H1 (cell line): ENCODE measurements around the gene RIPOR1. TPM values are rescaled to one million over a fixed set of nuclear protein-coding genes. Genes with fewer than 3 reads are reported as not detected.

Experiments
- CTCF ChIA-PET: fragments of 300-600 bp; sonication (Branson Sonifier 250); formaldehyde crosslinking; loops from one replicate; lab custom pipeline; 2021; ENCODE audit not compliant: partially characterized antibody; lab: Charles Lee
- POLR2A ChIA-PET: fragments of 300-600 bp; sonication (Branson Sonifier 250); formaldehyde crosslinking; loops from one replicate; lab custom pipeline; 2021; ENCODE audit warnings: inconsistent platforms; ENCODE audit not compliant: partially characterized antibody; lab: Charles Lee
- DNase-seq, 2 experiments: peaks; one replicate each; pipeline versions ENCODE4 v3.0.0 to v3.0.0-alpha.2; 2010 to 2022; ENCODE audit warnings: low spot score in 2 of 2, low read depth in 1 of 2, mixed read lengths in 1 of 2
- FAIRE-seq: peaks from 2 replicates; lab custom pipeline; 2011; peaks lifted over from hg19 to GRCh38; lab: Jason Lieb, UNC
- H2AFZ ChIP-seq: 2 replicates; pipeline ENCODE4 v1.8.1; 2012; ENCODE audit warnings: low read length, inconsistent platforms
- H2AK5ac ChIP-seq: 2 replicates; pipeline ENCODE4 v1.6.1; 2013; ENCODE audit warnings: low read depth, low read length
- H2BK120ac ChIP-seq: replicated peaks from 2 replicates; pipeline ENCODE3; 2013; ENCODE audit warnings: low read depth, low read length, inconsistent platforms
- H2BK12ac ChIP-seq: 2 replicates; pipeline ENCODE4 v1.6.1; 2013; ENCODE audit warnings: low read depth, low read length
- H2BK15ac ChIP-seq: 2 replicates; pipeline ENCODE4 v1.6.1; 2013; ENCODE audit warnings: low read length
- H2BK20ac ChIP-seq: 2 replicates; pipeline ENCODE4 v1.6.1; 2013; ENCODE audit warnings: low read length
- H2BK5ac ChIP-seq: 2 replicates; pipeline ENCODE4 v1.6.1; 2013; ENCODE audit warnings: low read depth, low read length
- H3K14ac ChIP-seq: 2 replicates; pipeline ENCODE4 v1.6.1; 2013; ENCODE audit warnings: inconsistent platforms; ENCODE audit not compliant: insufficient read length
- H3K18ac ChIP-seq: 2 replicates; pipeline ENCODE4 v1.6.1; 2013; ENCODE audit warnings: low read length; ENCODE audit errors: extremely low read depth
- H3K23ac ChIP-seq: 2 replicates; pipeline ENCODE4 v1.6.1; 2013; ENCODE audit warnings: inconsistent platforms; ENCODE audit not compliant: insufficient read length
- H3K23me2 ChIP-seq: 2 replicates; pipeline ENCODE4 v1.6.1; 2013; ENCODE audit warnings: low read depth, low read length
- H3K27ac ChIP-seq: 2 replicates; pipeline ENCODE4 v1.6.1; 2011; ENCODE audit warnings: low read depth, low read length, inconsistent platforms
- H3K27me3 ChIP-seq, 4 experiments: replicated peaks in 1 of 4; 1 replicate in 1 of 4; 2 replicates in 3 of 4; pipeline versions ENCODE4 v1.6.1 to v1.8.1; 2011 to 2013; ENCODE audit warnings: low read length in 3 of 4, mild to moderate bottlenecking in 3 of 4, inconsistent platforms in 2 of 4, mixed read lengths in 2 of 4, moderate library complexity in 1 of 4; ENCODE audit not compliant: control insufficient read depth in 3 of 4, insufficient read depth in 3 of 4; ENCODE audit errors: extremely low read depth in 1 of 4
- H3K36me3 ChIP-seq, 4 experiments: 2 replicates each; pipeline versions ENCODE4 v1.6.1 to v1.8.1; 2011 to 2013; ENCODE audit warnings: mild to moderate bottlenecking in 4 of 4, low read length in 3 of 4, moderate library complexity in 2 of 4, control low read depth in 1 of 4, inconsistent platforms in 1 of 4; ENCODE audit not compliant: insufficient read depth in 4 of 4, control insufficient read depth in 2 of 4
- H3K4ac ChIP-seq: replicated peaks from 2 replicates; pipeline ENCODE3; 2013; ENCODE audit warnings: low read length, low read depth, mixed read lengths, inconsistent platforms; ENCODE audit not compliant: insufficient read length
- H3K4me1 ChIP-seq, 4 experiments: replicated peaks in 1 of 4; 1 replicate in 1 of 4; 2 replicates in 3 of 4; pipeline versions ENCODE4 v1.6.1 to v1.8.1; 2011 to 2013; ENCODE audit warnings: low read length in 3 of 4, inconsistent platforms in 2 of 4, mixed read lengths in 1 of 4; ENCODE audit not compliant: insufficient read depth in 4 of 4, control insufficient read depth in 3 of 4
- H3K4me2 ChIP-seq, 2 experiments: 2 replicates each; pipeline versions ENCODE4 v1.6.1 to v1.8.1; 2011 to 2013; ENCODE audit warnings: low read depth in 2 of 2, low read length in 2 of 2, control low read depth in 1 of 2, inconsistent platforms in 1 of 2, mild to moderate bottlenecking in 1 of 2; ENCODE audit not compliant: insufficient read depth in 1 of 2
- H3K4me3 ChIP-seq, 4 experiments: fragments of 200-600, 300-600 bp in 1 of 4; sonication (generic), shearing (Covaris generic), sonication (Bioruptor Twin) in 1 of 4; 2 replicates each; pipeline versions ENCODE4 v1.5.1 to v1.8.1; 2011 to 2016; ENCODE audit warnings: low read length in 4 of 4, low read depth in 3 of 4, control low read depth in 2 of 4, inconsistent platforms in 2 of 4, mild to moderate bottlenecking in 2 of 4, mixed read lengths in 1 of 4, moderate library complexity in 1 of 4; ENCODE audit not compliant: insufficient read depth in 2 of 4; ENCODE audit errors: extremely low read depth in 1 of 4
- H3K56ac ChIP-seq: replicated peaks from 2 replicates; pipeline ENCODE3; 2013; ENCODE audit warnings: low read depth, mild to moderate bottlenecking, mixed read lengths, low read length, inconsistent platforms; ENCODE audit not compliant: insufficient read length
- H3K79me1 ChIP-seq: 2 replicates; pipeline ENCODE4 v1.6.1; 2013; ENCODE audit warnings: low read depth, low read length, control low read depth
- H3K79me2 ChIP-seq, 2 experiments: 2 replicates each; pipeline versions ENCODE4 v1.6.1 to v1.8.1; 2012 to 2013; ENCODE audit warnings: low read length in 2 of 2, mild to moderate bottlenecking in 2 of 2, inconsistent platforms in 1 of 2; ENCODE audit not compliant: insufficient read depth in 2 of 2, control insufficient read depth in 1 of 2
- H3K9ac ChIP-seq, 4 experiments: replicated peaks in 1 of 4; 1 replicate in 1 of 4; 2 replicates in 3 of 4; pipeline versions ENCODE4 v1.6.1 to v1.8.1; 2011 to 2013; ENCODE audit warnings: low read depth in 3 of 4, low read length in 3 of 4, control low read depth in 2 of 4, mild to moderate bottlenecking in 2 of 4, moderate library complexity in 2 of 4, inconsistent platforms in 1 of 4; ENCODE audit errors: extremely low read depth in 1 of 4
- H3K9me3 ChIP-seq, 2 experiments: 2 replicates each; pipeline versions ENCODE4 v1.6.1 to v1.8.1; 2012 to 2013; ENCODE audit warnings: mild to moderate bottlenecking in 2 of 2, moderate library complexity in 2 of 2, control low read depth in 1 of 2, inconsistent platforms in 1 of 2, low read depth in 1 of 2, low read length in 1 of 2, mixed read lengths in 1 of 2; ENCODE audit not compliant: insufficient read depth in 2 of 2
- H4K20me1 ChIP-seq, 2 experiments: replicated peaks in 1 of 2; 2 replicates each; pipeline versions ENCODE3 to v1.8.1; 2011 to 2013; ENCODE audit warnings: inconsistent platforms in 2 of 2, low read length in 2 of 2, mild to moderate bottlenecking in 1 of 2; ENCODE audit not compliant: insufficient read depth in 2 of 2, control insufficient read depth in 1 of 2
- H4K5ac ChIP-seq: 2 replicates; pipeline ENCODE4 v1.6.1; 2013; ENCODE audit warnings: low read length, low read depth, mixed read lengths, inconsistent platforms; ENCODE audit not compliant: insufficient read length
- H4K8ac ChIP-seq: 2 replicates; pipeline ENCODE4 v1.8.0; 2013; ENCODE audit warnings: mild to moderate bottlenecking, moderate library complexity, low read length, inconsistent platforms; ENCODE audit not compliant: insufficient read depth; ENCODE audit errors: extremely low read depth
- H4K91ac ChIP-seq: replicated peaks from 2 replicates; pipeline ENCODE3; 2013; ENCODE audit warnings: low read length, mixed read lengths, inconsistent platforms; ENCODE audit not compliant: insufficient read length
- CBX8 ChIP-seq: fragments of 300-800, 300-1000 bp; sonication (generic); IDR thresholded peaks from 2 replicates; pipeline ENCODE4 v1.7.1; 2016; ENCODE audit warnings: low read depth, low read length, borderline replicate concordance
- CHD1 ChIP-seq: IDR thresholded peaks from 2 replicates; pipeline ENCODE4 v1.6.1; 2012; ENCODE audit warnings: low read depth, low read length, improper control_type of control experiment
- CTCF ChIP-seq, 3 experiments: IDR thresholded peaks; 1 replicate in 2 of 3; 2 replicates in 1 of 3; pipeline versions ENCODE4 v1.5.1 to v1.6.1; 2011; ENCODE audit warnings: low read length in 3 of 3, mild to moderate bottlenecking in 3 of 3, inconsistent platforms in 2 of 3, low read depth in 1 of 3, moderate library complexity in 1 of 3; ENCODE audit not compliant: insufficient read depth in 1 of 3; ENCODE audit errors: control extremely low read depth in 1 of 3
- E2F6 ChIP-seq: IDR thresholded peaks from 2 replicates; pipeline ENCODE4 v1.6.1; 2012; ENCODE audit warnings: inconsistent platforms
- KDM5A ChIP-seq: fragments of 200-600 bp; IDR thresholded peaks from 2 replicates; pipeline ENCODE4 v1.7.1; 2012; ENCODE audit warnings: mild to moderate bottlenecking, low read length, inconsistent platforms, mixed read lengths
- POLR2A ChIP-seq, 2 experiments: IDR thresholded peaks; 1 replicate in 1 of 2; 2 replicates in 1 of 2; pipeline ENCODE4 v1.6.1; 2011; ENCODE audit warnings: low read depth in 2 of 2, low read length in 2 of 2, mild to moderate bottlenecking in 2 of 2; ENCODE audit errors: control extremely low read depth in 1 of 2
- POU5F1 ChIP-seq: IDR thresholded peaks from 2 replicates; pipeline ENCODE4 v1.6.1; 2011; ENCODE audit warnings: low read depth, mild to moderate bottlenecking, low read length, moderate library complexity
- RXRA ChIP-seq: IDR thresholded peaks from 2 replicates; pipeline ENCODE4 v1.6.1; 2011; ENCODE audit warnings: low read depth, mild to moderate bottlenecking, low read length, moderate library complexity; ENCODE audit not compliant: insufficient read depth
- SIX5 ChIP-seq: IDR thresholded peaks from 2 replicates; pipeline ENCODE4 v1.6.1; 2011; ENCODE audit warnings: mild to moderate bottlenecking, low read depth, low read length
- TAF7 ChIP-seq: optimal IDR thresholded peaks from 2 replicates; pipeline ENCODE3; 2011; ENCODE audit warnings: low read depth, mild to moderate bottlenecking, inconsistent platforms, low read length, moderate library complexity, borderline replicate concordance
- TBP ChIP-seq: IDR thresholded peaks from 2 replicates; pipeline ENCODE4 v1.6.1; 2011; ENCODE audit warnings: low read depth, low read length, improper control_type of control experiment
- TCF12 ChIP-seq: IDR thresholded peaks from 2 replicates; pipeline ENCODE4 v1.6.1; 2011; ENCODE audit warnings: low read depth, mild to moderate bottlenecking, low read length
- polyA plus RNA-seq, 7 experiments: library from polyadenylated mRNA; depleted of rRNA in 3 of 7; stranded (reverse) in 5 of 7; unstranded in 2 of 7; fragments of >200 nt in 5 of 7; fragments of 200-250 nt in 2 of 7; gene quantifications; 1 replicate in 5 of 7; 2 replicates in 1 of 7; 4 replicates in 1 of 7; pipeline versions ENCODE4 v1.2.1 to v1.2.3, GENCODE V29; 2011 to 2013; ENCODE audit warnings: missing spikeins in 2 of 7, mixed read lengths in 2 of 7
- total RNA-seq: library from RNA; stranded (reverse); fragmentation: NEBNext Ultra II Directional; extraction: Animal tissue kit (Norgen Biotek cat#: 25700); gene quantifications from 2 replicates; pipeline ENCODE4 v1.2.1, GENCODE V29; 2021

RIPOR1 gene
- total and polyA plus RNA-seq, 2 of the 8 experiments (the other 6 are each of a cell fraction or from before 2014, with no cell fraction given): 2.7 to 10.1 TPM

- no peak overlapping the region for H4K8ac ChIP-seq
- H3K4me2 ChIP-seq: no peak overlapping the region
- no peak for TF ChIP-seq CTCF (IDR thresholded peaks at IDR 0.05; ENCODE audit: control extremely low read depth in 1 of 3, insufficient read depth in 1 of 3, low read depth in 1 of 3, low read length in 3 of 3)
- no peak for TF ChIP-seq POLR2A (IDR thresholded peaks at IDR 0.05; ENCODE audit: control extremely low read depth in 1 of 2, low read depth in 2 of 2, low read length in 2 of 2)
- TF ChIP-seq RXRA: no peak
- no peak for TF ChIP-seq POU5F1
- TF ChIP-seq CHD1: no peak
- no peak for TF ChIP-seq KDM5A
- no peak for TF ChIP-seq E2F6
- TF ChIP-seq TBP: no peak
- TF ChIP-seq TCF12: no peak
- TF ChIP-seq CBX8: no peak
- TF ChIP-seq SIX5: no peak
- no peak for TF ChIP-seq TAF7
- H2AK5ac ChIP-seq: no peak overlapping the region
- no peak overlapping the region for H3K27ac ChIP-seq
- no peak overlapping the region for H3K4ac ChIP-seq
- no peak overlapping the region for H3K18ac ChIP-seq
- no peak overlapping the region for H3K23ac ChIP-seq
- H3K14ac ChIP-seq: no peak overlapping the region
- H2AFZ ChIP-seq: no peak overlapping the region
- H3K9me3 ChIP-seq: no peaks in the 10 kb centered on the region
- no peak overlapping the region for H2BK120ac ChIP-seq
- DNase-seq (no peak), FAIRE-seq (no peak)
- peaks cover 24% of the 10 kb centered on the region; the same call in 1 of the 2 replicates for H3K23me2 ChIP-seq
- ChIA-PET POLR2A (interaction anchor here (0.9 kb wide), 1 partner anchor 10 kb away, joined by 3 read pairs; no protein-coding TSS in a partner anchor), CTCF (interaction anchor here (0.7 to 4.1 kb wide), 5 partner anchors 9 to 844 kb away, joined by 3 to 80 read pairs (median 23); no protein-coding TSS in a partner anchor)
- H4K5ac ChIP-seq: no peak overlapping the region
- H3K79me2 ChIP-seq: no peaks in the 10 kb centered on the region
- no peak overlapping the region for H2BK5ac ChIP-seq
- peaks cover 63 to 99% (median 93%) of the 10 kb centered on the region in 4 experiments for H3K27me3 ChIP-seq
- H3K4me1 ChIP-seq: peaks cover 0 to 17% (median 12%) of the 10 kb centered on the region in 4 experiments; a peak in 6 of 7 replicates
- H2BK15ac ChIP-seq: no peak overlapping the region
- H3K4me3 ChIP-seq: no peak overlapping the region
- no peak overlapping the region for H3K56ac ChIP-seq
- H3K79me1 ChIP-seq: no peaks in the 10 kb centered on the region
- no peaks in the 10 kb centered on the region for H3K36me3 ChIP-seq
- H3K9ac ChIP-seq: no peak overlapping the region
- H4K91ac ChIP-seq: no peak overlapping the region
- peaks cover 12 to 36% of the 10 kb centered on the region in 2 experiments for H4K20me1 ChIP-seq
- H2BK20ac ChIP-seq: no peak overlapping the region
- H2BK12ac ChIP-seq: no peak overlapping the region
These were observed 5.8 kb downstream of the RIPOR1 start for GRCh38 chr16:67534431-67534830.
